HG03342 (cell line): ENCODE data around the gene RNF114.

Source experiments
- ATAC-seq: cut with Tn5 transposase; IDR thresholded peaks from one replicate; pipeline ENCODE4 v1.9.1; 2021; ENCODE audit warnings: mild to moderate bottlenecking, moderate library complexity; ENCODE audit not compliant: unreplicated experiment

RNF114 gene

DNA sequence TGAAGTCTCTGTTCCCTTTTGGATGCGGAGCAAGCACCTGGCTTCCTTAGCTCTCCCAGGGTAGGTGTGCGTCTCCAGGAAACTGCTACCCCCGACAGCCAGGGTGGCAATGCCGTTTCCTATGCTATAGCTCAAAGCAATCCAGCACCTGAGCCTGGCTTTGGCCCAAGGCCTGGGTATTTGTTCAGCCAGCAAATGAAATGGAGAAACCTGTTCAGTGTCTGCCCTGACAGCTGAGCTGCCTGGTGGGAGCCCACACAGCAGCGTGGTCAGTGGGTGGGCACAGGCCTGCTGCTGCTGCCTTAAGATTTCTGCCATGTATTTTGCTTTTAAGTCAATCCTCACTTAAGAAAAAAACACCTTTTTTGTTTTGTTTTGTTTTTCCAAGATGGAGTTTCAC is 34.6 kb upstream of the RNF114 start:
- no peak for ATAC-seq

DNA sequence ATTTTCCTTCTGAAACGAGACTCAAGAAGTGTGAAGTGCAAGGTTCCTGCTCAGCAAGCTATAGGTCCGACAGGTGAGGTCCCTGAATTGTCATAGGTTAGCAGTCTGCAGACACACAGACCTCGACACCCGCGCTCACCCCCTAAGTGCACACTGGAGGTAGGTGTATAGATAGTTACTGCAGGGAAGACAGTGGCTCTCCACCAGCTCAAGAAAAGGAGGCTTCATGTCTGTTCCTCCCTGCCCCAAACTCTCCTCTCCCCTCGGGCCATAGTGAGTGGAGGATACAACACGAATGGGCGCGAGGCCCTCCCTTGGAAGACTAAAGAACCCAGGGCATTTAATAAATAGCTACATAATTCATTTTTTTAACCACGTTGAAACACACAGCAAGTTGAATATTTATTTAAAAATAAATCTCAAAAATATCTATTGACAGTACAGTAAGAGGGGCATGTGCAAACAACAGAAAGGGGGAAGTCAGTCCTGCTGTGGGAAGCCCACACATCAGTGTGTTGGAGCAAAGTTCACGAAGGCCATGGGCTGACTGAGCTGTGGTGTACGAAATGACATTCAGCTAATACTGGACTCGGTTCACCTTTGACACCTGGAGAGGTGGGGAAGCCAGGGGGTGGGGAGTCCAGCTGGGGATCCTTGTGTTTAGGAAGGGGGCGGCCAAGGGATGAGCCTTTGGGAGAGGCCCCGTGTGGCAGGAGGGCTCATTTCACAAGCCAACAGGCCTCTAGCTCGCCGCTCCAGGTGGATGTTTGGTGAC is 31.6 kb upstream of the RNF114 start:
- no peak for ATAC-seq

DNA sequence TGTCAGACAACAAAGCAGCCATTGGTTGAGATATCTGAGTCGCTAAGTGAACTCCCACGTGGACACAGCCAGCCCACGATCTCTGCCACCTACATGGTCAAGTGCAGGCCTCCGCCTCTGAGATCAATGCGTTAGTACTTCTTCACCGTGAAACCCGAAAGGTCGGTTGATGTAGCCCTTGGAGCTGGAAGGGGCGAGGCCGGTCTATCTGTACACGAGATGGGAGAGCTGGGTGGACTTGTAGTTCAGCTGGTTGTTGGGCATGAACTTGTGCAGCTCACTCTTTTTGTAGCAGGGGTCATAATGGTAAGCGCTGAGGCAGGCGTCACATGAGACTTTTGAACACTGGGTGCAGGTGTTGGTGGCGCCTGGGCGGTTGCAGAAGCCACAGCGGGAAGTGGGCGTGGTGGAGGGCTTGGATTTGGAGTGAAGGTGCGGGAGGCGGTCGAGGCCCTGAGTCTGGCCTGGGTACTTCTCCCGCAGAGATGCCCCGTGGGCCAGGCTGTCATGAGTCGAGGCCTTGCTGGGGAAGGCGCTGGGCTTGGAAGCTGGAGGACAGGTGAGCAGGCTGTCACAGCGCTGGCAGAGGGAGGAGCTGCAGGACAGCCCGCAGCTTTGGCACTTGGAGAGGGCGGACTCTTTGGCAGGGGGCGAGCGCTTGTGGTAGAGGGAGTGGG is 30.6 kb upstream of the RNF114 start:
- ATAC-seq = no peak

DNA sequence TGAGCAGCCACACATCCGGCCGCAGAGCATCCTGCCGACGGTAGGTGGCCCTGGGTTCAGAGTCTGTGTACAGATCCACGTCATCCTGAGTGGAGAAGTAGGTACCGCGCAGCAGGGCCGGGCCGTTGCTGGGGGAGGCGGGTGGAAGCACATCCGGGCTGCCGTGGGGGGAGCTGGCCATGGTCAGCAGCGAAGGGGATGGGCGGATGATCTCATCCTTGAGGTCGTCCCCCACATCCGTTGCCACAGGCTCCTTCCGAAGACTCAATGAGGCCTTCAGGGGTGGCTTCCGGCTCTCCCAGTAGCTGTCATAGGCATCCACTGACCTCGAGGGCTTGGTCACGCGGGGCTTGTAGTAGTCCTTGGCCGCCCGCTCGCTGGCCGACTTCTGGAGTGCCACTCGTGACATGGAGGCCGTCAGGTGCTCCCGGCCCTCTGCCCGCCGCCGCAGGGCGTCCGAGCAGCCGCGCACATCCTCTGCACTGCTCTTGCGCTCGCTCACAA is 30.0 kb upstream of the RNF114 start:
- no peak for ATAC-seq

GRCh38 chr20:49906615-49907154 is 29.5 kb upstream of the RNF114 start:
- no peak for ATAC-seq

DNA sequence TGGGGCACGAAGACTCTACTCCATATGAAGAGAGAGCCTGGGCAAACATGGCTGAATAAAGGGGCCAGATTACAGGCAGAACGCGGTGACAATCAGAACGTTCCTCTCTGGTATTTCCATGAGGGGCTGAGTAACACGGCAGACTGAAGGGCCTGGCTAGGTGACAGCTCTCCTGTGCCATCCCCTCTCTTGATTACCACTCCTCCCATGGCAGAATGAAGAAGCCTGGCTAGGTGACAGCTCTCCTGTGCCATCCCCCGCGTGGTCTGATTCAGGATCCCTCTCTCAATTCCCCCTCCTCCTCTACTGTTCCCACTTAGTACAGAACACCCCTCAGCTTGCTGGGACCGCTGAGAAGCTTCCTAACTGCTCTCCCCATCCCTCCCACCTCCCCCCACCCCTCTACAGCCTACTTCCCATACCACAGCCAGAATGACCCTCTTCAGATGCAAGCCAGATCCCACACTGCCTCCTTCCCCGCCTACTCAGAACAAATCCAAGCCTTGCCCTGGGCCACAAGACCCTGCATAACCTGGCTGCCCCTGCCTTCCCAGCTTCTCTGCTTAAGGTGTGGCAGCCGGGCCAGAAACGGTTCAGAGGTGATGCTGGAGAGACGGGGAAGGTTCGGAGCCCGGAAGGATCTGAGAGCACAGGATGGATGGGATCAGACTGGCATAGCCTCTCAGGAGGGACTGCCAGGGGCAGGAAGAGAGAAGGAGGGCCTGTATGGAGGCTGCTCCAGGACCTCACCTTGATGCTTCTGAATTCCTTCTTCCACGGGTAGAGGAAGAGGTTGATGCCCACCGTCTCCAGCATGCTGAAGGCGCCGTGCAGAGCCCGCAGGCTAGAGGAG is 28.6 kb upstream of the RNF114 start:
- no peak for ATAC-seq

- ATAC-seq = no peak
Measured at GRCh38 chr20:49908258-49908565, 28.0 kb upstream of the RNF114 start.

- ATAC-seq = no peak
Measured at GRCh38 chr20:49909499-49910339, 26.5 kb upstream of the RNF114 start.

GRCh38 chr20:49910340-49910706 is 25.9 kb upstream of the RNF114 start:
- no peak for ATAC-seq

GRCh38 chr20:49913399-49914047 is 22.7 kb upstream of the RNF114 start:
- no peak for ATAC-seq

- ATAC-seq = peak; percentile 4
Measured at GRCh38 chr20:49914310-49915117, 21.7 kb upstream of the RNF114 start.

- peak; percentile 34 for ATAC-seq
Measured at GRCh38 chr20:49915118-49915379, 21.1 kb upstream of the RNF114 start.

- ATAC-seq = peak; percentile 79
Measured at GRCh38 chr20:49915380-49916145, 20.6 kb upstream of the RNF114 start, which contains the start of gene SPATA2. TSS of gene SPATA2 (minus strand) at chr20:49915529. CDS start at chr20:49908490, 7,039 bp downstream.

DNA sequence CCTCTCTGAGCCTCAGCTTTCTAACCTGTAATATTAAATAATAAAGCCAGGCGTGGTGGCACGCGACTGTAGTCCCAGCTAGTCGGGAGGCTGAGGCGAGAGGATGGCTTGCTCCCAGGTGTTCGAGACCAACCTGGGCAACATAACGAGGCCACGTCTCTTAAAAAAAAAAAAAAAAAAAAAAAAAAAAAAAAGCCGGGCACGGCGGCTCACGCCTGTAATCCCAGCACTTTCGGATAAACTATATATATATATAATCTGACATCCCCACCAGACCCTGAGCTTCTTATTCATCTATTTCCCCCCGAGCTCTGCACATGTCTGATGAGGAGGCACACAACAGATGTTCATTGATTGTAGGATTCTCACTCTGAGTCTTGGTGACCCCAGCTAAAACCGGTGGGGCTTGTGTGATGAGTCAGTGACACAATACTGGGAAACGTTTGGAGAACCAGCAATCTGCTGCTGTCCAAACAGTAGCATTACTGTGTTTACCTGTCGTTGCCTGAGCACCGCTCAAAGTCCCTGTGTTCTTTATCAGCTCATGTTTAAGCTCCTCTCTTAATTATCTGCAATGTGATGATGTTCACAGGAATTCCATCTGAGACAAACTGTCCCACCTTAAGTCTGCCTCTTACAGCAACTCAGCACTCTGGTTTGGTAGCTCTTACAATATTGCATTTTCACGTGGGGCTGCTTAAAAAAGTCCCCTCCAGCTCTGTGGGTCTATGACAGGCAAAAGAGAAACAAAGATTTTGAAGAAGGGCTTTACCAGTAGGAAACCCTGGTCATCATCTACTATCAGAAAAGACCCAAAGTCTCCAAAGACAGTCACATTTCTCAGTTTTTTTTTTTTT is 19.8 kb upstream of the RNF114 start:
- no peak for ATAC-seq

- ATAC-seq = no peak
Measured at GRCh38 chr20:49918446-49918845, 17.8 kb upstream of the RNF114 start.

- no peak for ATAC-seq
Measured at GRCh38 chr20:49919009-49919408, 17.2 kb upstream of the RNF114 start.

DNA sequence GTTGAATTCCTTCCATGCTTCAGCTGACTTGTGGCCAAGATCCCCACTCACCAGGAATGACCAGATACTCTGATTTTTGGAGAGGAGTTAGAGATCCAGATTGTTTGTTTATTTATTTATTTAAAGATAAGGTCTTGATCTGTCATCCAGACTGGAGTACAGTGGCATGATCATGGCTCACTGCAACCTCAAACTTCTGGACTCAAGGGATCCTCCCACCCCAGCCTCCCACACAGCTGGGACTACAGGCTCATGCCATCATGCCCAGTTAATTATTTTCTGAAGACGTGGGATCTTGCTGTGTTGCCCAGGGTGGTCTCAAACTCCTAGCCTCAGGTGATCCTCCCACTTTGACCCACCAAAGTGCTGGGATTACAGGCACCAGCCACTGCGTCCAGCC is 16.7 kb upstream of the RNF114 start:
- no peak for ATAC-seq

GRCh38 chr20:49924247-49924646 is 11.9 kb upstream of the RNF114 start:
- no peak for ATAC-seq
